Endothelial cell of umbilical vein (primary cell): ENCODE results near the gene NOTCH3.

Source experiments
- POLR2A ChIP-seq: IDR thresholded peaks from 2 replicates; pipeline ENCODE4 v1.6.1; 2012; ENCODE audit warnings: low read depth, mild to moderate bottlenecking, control low read depth, low read length
- TF ChIP-seq, protein P1 (sequence below): IDR thresholded peaks from 2 replicates; pipeline ENCODE4 v1.6.1; 2011; ENCODE audit not compliant: insufficient read depth, insufficient read length

DNA sequence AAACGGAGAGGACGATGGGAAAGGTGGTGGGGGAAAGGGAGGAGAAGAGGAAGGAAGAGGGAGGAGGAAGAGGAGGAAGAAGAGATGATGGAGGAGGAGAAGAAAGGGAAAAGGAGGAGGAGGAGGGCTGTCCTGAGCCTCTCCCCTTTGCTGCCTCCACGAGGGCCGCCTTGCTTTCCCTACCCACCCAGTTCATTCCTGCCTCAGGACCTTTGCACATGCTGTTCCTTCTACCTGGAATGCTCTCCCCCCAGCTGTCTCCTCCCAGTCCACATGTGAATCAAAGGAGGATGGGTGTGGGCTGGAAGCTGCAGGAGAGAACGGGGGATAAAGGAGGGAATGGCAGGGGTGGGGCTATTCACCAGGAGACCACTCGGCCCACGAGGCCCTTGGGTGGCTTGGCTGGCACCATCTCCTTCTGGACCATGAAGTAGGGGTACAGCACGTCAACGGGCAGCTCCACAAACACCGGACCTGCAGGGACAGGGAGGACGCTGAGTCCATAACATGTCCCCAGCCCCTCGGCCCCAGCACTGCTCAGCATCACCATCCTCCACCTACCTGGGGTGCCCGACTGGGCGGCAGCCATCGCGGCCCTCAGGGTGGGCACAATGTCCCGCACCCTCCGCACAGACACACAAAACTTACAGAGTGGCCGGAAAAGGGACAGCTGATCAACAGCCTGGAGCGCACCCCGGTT lies 78.3 kb downstream of the NOTCH3 start:
- TF ChIP-seq, protein P1, sequence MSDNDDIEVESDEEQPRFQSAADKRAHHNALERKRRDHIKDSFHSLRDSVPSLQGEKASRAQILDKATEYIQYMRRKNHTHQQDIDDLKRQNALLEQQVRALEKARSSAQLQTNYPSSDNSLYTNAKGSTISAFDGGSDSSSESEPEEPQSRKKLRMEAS, result no peak
- TF ChIP-seq POLR2A, result no peak
